Pulmonary artery endothelial cell (primary cell): ENCODE data around the gene ME1. TPM values are rescaled to one million over a fixed set of nuclear protein-coding genes. Genes with fewer than 3 reads are reported as not detected.
"Not testable (repeated sequence)": the region's sequence is repeated elsewhere in the genome, so short reads cannot be mapped to it uniquely, and the experiment has no call there.

Experiments used
- DNase-seq: peaks from one replicate; pipeline ENCODE4 v3.0.0-alpha.2; 2011; ENCODE audit warnings: low read depth, low spot score
- total RNA-seq: library from RNA; depleted of rRNA; stranded (reverse); fragments of >200 nt; gene quantifications from 2 replicates; pipeline ENCODE4 v1.2.3, GENCODE V29; 2014

ME1 gene
- total RNA-seq, 1 donor from 2014 or later, result 12.7 TPM

DNA sequence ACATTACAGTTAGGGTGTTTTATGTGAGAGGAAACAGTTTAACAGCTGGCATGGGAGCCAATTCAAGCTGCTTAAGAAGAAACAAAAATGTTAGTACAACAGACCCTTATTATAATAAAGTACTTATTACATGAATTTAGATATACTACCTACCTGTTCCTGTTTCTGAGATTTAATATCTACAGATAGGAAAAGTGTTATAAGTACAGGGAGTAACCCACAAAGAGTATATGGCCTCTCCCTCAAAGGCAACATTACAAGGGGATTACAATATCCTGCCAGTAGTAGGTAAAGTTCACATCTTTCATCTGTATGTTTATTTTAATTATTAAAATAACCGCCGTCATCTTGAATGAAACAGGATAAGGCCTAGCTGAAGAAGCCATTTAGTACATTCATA, 1.8 kb upstream of the ME1 start:
- DNase-seq, result no peak

- no peak for DNase-seq
Measured at GRCh38 chr6:83431545-83432155, 799 bp upstream of the ME1 start.

- DNase-seq, result no peak
Measured at GRCh38 chr6:83429857-83430610, 817 bp downstream of the ME1 start.

DNA sequence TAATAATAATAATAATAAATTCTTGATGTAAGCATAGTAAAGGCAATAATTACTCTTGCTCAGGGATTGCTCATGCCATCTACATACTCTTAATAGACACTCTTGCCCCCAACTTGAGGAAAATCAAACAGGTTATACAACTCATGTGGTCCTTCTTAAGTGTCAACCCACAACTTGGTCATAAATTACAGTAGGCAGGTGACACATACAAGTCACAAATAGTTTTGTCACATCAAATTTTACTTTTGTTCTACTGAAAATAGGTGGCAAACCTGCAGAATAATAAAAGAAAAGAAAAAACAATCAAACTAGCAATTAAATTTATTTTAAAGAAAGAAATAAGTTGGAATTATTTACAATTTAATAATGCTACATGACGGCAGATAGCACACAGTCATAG, 1.6 kb downstream of the ME1 start:
- DNase-seq, result no peak

DNA sequence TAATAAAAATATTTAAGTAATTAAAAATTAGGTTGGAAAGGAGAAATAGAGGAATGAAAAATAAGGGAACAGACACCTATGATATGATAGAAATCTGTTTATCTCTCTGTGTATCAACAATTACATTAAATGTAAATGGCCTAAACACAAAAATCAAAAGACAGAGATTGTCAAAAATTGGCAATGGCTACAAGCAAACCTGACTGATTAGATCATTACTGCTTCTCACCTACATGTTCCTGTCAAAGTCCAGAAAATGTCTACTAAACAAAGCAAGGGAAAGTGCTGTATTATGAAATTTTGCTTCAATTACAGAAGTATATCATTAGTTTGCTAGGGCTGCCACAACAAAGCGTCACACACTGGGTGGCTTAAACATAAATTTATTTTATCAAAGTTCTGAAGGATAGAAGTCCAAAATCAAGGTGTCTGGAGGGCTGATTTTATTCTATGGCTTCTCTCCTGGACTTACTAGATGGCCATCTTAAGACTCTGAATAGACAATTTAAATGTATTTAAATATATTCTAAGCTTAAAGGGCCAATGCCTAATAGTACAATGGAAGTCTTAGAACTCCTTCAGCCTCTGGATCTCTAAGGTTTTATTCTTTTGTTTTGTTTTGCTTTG, 6.3 kb downstream of the ME1 start:
- DNase-seq, result no peak

GRCh38 chr6:83417880-83418663, 12.8 kb downstream of the ME1 start:
- no peak for DNase-seq

DNA sequence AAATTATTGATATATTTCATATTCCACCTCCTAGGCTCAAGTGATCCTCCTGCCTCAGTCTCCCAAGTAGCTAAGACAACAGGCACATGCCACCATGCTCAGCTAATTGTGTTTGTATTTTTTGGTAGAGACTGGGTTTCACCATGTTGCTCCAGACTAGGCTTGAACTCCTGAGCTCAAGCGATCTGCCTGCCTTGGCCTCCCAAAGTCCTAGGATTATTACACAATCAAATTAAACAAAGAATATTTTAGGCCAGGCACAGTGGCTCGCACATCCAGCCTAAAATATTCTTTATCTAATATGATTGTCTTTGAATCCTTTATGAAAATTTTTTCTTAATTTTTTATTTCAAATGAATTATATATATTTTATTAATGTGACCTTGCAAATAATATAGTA, 17.8 kb downstream of the ME1 start:
- no peak for DNase-seq

DNA sequence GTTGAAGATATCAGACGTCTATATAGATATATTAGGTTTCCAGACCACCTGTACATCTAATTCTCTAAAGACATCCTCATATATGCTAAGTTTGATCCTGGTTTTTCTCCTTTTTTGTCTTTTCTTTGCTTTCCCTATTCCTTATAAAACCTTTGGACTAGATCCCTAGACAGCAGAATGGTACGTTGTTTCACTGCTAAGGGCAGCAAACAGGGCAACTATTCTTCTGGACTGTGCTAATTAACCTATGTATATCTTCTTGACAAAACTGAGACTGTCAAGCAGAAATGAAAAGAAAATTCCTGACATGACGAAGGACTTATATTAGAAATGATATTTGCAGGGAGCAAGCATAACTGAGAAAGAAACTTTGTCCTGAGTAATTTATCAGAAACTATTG, 19.1 kb downstream of the ME1 start:
- DNase-seq, result no peak

GRCh38 chr6:83403191-83403590, 27.7 kb downstream of the ME1 start:
- no peak for DNase-seq

GRCh38 chr6:83389606-83390005, 41.2 kb downstream of the ME1 start:
- no peak for DNase-seq

GRCh38 chr6:83385473-83385872, 45.4 kb downstream of the ME1 start:
- no peak for DNase-seq

- no peak for DNase-seq
Measured at GRCh38 chr6:83384751-83385150, 46.1 kb downstream of the ME1 start.

- DNase-seq, result no peak
Measured at GRCh38 chr6:83381949-83382348, 48.9 kb downstream of the ME1 start.

DNA sequence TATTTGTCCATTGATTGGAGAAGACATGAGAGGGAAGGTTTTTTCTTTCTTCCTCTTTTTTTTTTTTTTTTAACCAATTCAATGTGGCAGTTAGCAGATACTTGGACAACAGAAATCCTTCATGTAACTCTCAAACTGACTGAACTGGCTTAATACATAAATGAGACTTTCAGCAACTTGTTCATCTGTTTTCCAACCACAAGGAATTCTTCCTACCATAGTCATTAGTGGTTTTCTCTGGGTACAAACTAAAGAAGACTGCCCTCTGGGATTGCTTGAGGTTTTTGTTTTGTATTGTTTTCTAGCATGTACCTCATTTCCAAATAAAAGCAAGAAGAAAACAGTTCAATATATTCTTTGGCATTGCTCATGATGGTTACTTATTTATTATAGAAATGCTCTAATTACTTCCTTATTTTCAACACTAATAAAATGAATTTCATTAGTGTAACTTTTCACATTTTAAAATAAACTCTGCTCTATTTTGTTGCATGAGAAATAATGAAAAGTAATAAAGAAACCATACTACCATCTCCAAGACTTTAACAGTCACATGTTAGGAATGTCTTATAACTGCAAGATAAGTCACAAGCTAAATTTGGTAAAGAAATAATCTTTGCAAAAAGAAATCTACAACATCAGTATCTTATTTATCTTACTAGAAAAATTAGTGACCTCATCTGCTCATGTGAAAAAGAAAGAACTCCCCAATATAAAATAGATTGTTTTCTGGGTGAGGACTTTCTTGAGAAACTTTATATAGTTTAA, 52.0 kb downstream of the ME1 start:
- DNase-seq, result no peak

- DNase-seq, result peak; percentile 26
Measured at GRCh38 chr6:83371423-83371822, 59.4 kb downstream of the ME1 start.

DNA sequence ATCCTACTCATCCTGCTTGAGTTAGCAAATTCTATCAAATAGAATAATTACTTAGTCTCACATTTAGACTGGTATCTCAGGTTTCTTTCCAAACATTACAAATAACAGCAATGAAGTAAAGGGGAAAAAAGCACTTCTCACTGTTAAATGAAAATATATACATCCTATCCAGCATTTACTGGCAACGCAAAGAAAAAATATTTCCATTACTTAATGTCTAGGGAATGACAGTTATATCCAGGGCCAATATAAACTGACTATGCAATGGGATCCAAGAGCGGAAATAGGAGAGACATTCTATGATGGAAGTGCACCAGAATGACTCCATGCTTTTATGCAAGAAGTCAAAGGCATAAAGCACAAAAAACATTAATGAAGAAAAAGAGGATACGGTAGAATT, 60.3 kb downstream of the ME1 start:
- DNase-seq, result no peak

DNA sequence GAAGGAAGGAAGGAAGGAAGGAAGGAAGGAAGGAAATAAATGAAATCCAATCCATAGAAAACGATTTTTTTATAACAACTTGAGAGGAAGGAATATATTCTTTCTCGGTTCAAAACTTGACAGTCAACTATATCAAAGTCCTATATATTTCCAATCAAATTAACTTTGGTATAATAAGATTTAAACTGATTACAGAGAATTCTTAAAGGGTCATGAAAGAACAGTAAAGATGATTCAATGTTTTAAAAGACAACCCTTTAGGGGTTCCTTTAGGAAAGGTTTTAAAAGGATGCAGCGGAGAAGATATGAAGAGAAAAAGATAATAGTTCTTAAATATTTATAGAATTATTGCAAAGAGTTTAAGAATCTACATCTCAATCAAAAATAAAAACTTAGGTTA, 61.2 kb downstream of the ME1 start:
- DNase-seq, result no peak

- no peak for DNase-seq
Measured at GRCh38 chr6:83368577-83368976, 62.3 kb downstream of the ME1 start.

- DNase-seq, result no peak
Measured at GRCh38 chr6:83367104-83367503, 63.7 kb downstream of the ME1 start.

GRCh38 chr6:83365931-83366330, 64.9 kb downstream of the ME1 start:
- DNase-seq, result no peak

GRCh38 chr6:83362349-83362748, 68.5 kb downstream of the ME1 start:
- DNase-seq, result not testable (repeated sequence)
